K562 (cell line): ENCODE results near the gene TMEM129.

Experiments
- CTCF ChIP-seq, 3 experiments: IDR thresholded peaks in 2 of 3; conservative IDR thresholded peaks in 1 of 3; 2 replicates each; pipeline ENCODE4 v1.5.1; 2011 to 2012; ENCODE audit warnings: low read length in 3 of 3, mild to moderate bottlenecking in 3 of 3, control low read depth in 2 of 3, improper control_type of control experiment in 1 of 3, inconsistent platforms in 1 of 3, low read depth in 1 of 3, mixed read lengths in 1 of 3, moderate library complexity in 1 of 3; ENCODE audit not compliant: insufficient read depth in 2 of 3
- SOX6 ChIP-seq: fragments of 450-650 bp; IDR thresholded peaks from 2 replicates; pipeline ENCODE4 v1.6.1; 2014; ENCODE audit warnings: mild to moderate bottlenecking

- TF ChIP-seq CTCF (IDR thresholded peaks at IDR 0.05 in 2 of 3, conservative IDR thresholded peaks at IDR 0.05 in 1 of 3; ENCODE audit: insufficient read depth in 2 of 3, low read depth in 1 of 3, low read length in 3 of 3), result no peak
- TF ChIP-seq SOX6, result no peak
Measured at GRCh38 chr4:1736812-1737211, 15.7 kb upstream of the TMEM129 start.
